Liver (tissue), 9 donors: ENCODE measurements around the gene RELL1. TPM values are rescaled to one million over a fixed set of nuclear protein-coding genes. Genes with fewer than 3 reads are reported as not detected.

Experiments
- DNase-seq: peaks from one replicate; pipeline ENCODE4 v3.0.0-alpha.2; 2017; ENCODE audit warnings: low spot score
- H3K27ac ChIP-seq, 2 donors: one replicate each; pipeline ENCODE4 v1.7.0; 2013; ENCODE audit warnings: inconsistent platforms in 2 of 2, low read length in 2 of 2, control low read depth in 1 of 2, low read depth in 1 of 2, mild to moderate bottlenecking in 1 of 2
- H3K27me3 ChIP-seq, 4 donors: one replicate each; pipeline versions ENCODE4 v1.6.1 to v1.7.0; 2013; ENCODE audit warnings: low read length in 3 of 4, inconsistent platforms in 1 of 4, mild to moderate bottlenecking in 1 of 4, moderate library complexity in 1 of 4; ENCODE audit not compliant: control insufficient read depth in 4 of 4, insufficient read depth in 4 of 4
- H3K36me3 ChIP-seq, 4 donors: one replicate each; pipeline versions ENCODE4 v1.6.1 to v1.7.0; 2013; ENCODE audit warnings: low read length in 3 of 4, mild to moderate bottlenecking in 3 of 4, low read depth in 1 of 4, moderate library complexity in 1 of 4; ENCODE audit not compliant: control insufficient read depth in 4 of 4, insufficient read depth in 3 of 4
- H3K4me1 ChIP-seq, 4 donors: one replicate each; pipeline versions ENCODE4 v1.6.1 to v1.7.0; 2013; ENCODE audit warnings: low read length in 3 of 4, mild to moderate bottlenecking in 3 of 4, moderate library complexity in 1 of 4; ENCODE audit not compliant: control insufficient read depth in 4 of 4, insufficient read depth in 4 of 4
- H3K4me3 ChIP-seq, 3 donors: one replicate each; pipeline versions ENCODE4 v1.6.1 to v1.7.0; 2013; ENCODE audit warnings: low read length in 3 of 3, control low read depth in 1 of 3, low read depth in 1 of 3, mild to moderate bottlenecking in 1 of 3
- H3K9ac ChIP-seq, 2 donors: one replicate each; pipeline ENCODE4 v1.7.0; 2013; ENCODE audit warnings: low read length in 2 of 2, mild to moderate bottlenecking in 2 of 2, moderate library complexity in 2 of 2, control low read depth in 1 of 2, low read depth in 1 of 2
- H3K9me3 ChIP-seq, 4 donors: one replicate each; pipeline versions ENCODE4 v1.6.1 to v1.7.0; 2013; ENCODE audit warnings: low read length in 3 of 4; ENCODE audit not compliant: control insufficient read depth in 4 of 4
- ATF3 ChIP-seq: IDR thresholded peaks from 2 replicates; pipeline ENCODE4 v1.6.1; 2016; ENCODE audit warnings: antibody characterized with exemption
- CTCF ChIP-seq: fragments of 150-350 bp; IDR thresholded peaks from 2 replicates; pipeline ENCODE4 v1.5.1; 2017; ENCODE audit warnings: improper control_type of control experiment, low read depth, low read length; ENCODE audit not compliant: missing input control
- EGR1 ChIP-seq, 2 donors: IDR thresholded peaks; 2 replicates each; pipeline ENCODE4 v1.6.1; 2016 to 2018; ENCODE audit warnings: antibody characterized with exemption in 2 of 2, low read depth in 2 of 2
- FOXA1 ChIP-seq: IDR thresholded peaks from 2 replicates; pipeline ENCODE4 v1.6.1; 2016; ENCODE audit warnings: antibody characterized with exemption
- FOXA2 ChIP-seq: IDR thresholded peaks from 2 replicates; pipeline ENCODE4 v1.6.1; 2016; ENCODE audit warnings: antibody characterized with exemption
- GABPA ChIP-seq, 2 donors: IDR thresholded peaks in 1 of 2; conservative IDR thresholded peaks in 1 of 2; 2 replicates each; pipeline ENCODE4 v1.6.1; 2016; ENCODE audit warnings: antibody characterized with exemption in 2 of 2, mild to moderate bottlenecking in 1 of 2, moderate library complexity in 1 of 2
- HNF4A ChIP-seq, 2 donors: conservative IDR thresholded peaks; 2 replicates each; pipeline ENCODE4 v1.6.1; 2016; ENCODE audit warnings: antibody characterized with exemption in 2 of 2, mild to moderate bottlenecking in 2 of 2
- HNF4G ChIP-seq: IDR thresholded peaks from 2 replicates; pipeline ENCODE4 v1.6.1; 2016; ENCODE audit warnings: antibody characterized with exemption
- JUND ChIP-seq, 2 donors: IDR thresholded peaks; 2 replicates each; pipeline ENCODE4 v1.6.1; 2016; ENCODE audit warnings: antibody characterized with exemption in 2 of 2
- MAX ChIP-seq: IDR thresholded peaks from 2 replicates; pipeline ENCODE4 v1.6.1; 2016; ENCODE audit warnings: antibody characterized with exemption
- NR2F2 ChIP-seq: IDR thresholded peaks from 2 replicates; pipeline ENCODE4 v1.6.1; 2016; ENCODE audit warnings: antibody characterized with exemption
- RAD21 ChIP-seq, 2 donors: IDR thresholded peaks; 2 replicates each; pipeline ENCODE4 v1.6.1; 2016; ENCODE audit warnings: antibody characterized with exemption in 2 of 2, mild to moderate bottlenecking in 2 of 2
- REST ChIP-seq: IDR thresholded peaks from 2 replicates; pipeline ENCODE4 v1.6.1; 2016; ENCODE audit warnings: antibody characterized with exemption, mild to moderate bottlenecking
- RXRA ChIP-seq, 2 donors: IDR thresholded peaks; 2 replicates each; pipeline ENCODE4 v1.6.1; 2017 to 2018; ENCODE audit warnings: antibody characterized with exemption in 2 of 2, mild to moderate bottlenecking in 1 of 2
- SP1 ChIP-seq: IDR thresholded peaks from 2 replicates; pipeline ENCODE4 v1.6.1; 2018; ENCODE audit warnings: antibody characterized with exemption, mild to moderate bottlenecking
- TAF1 ChIP-seq: conservative IDR thresholded peaks from 2 replicates; pipeline ENCODE4 v1.6.1; 2016; ENCODE audit warnings: antibody characterized with exemption, mild to moderate bottlenecking
- YY1 ChIP-seq: IDR thresholded peaks from 2 replicates; pipeline ENCODE4 v1.6.1; 2016; ENCODE audit warnings: antibody characterized with exemption, mild to moderate bottlenecking
- ZBTB33 ChIP-seq: IDR thresholded peaks from 2 replicates; pipeline ENCODE4 v1.6.1; 2016; ENCODE audit warnings: antibody characterized with exemption
- WGBS: extraction: QIAGEN DNeasy Blood & Tissue Kit; methylation state at CpG from one replicate; pipeline ENCODE4 v1.1.7; 2013; 5-methylcytosine and 5-hydroxymethylcytosine counted together
- polyA plus RNA-seq, 2 donors: library from polyadenylated mRNA; stranded (reverse) in 1 of 2; unstranded in 1 of 2; fragments of 200-250 nt in 1 of 2; fragments of >200 nt in 1 of 2; fragmentation: Nextera tagmentation in 1 of 2; extraction: Ambion mirVana in 1 of 2; gene quantifications; one replicate each; pipeline versions ENCODE4 v1.2.1 to v1.2.3, GENCODE V29; 2013 to 2015
- total RNA-seq, 2 donors: library from RNA; depleted of rRNA; stranded (reverse); fragments of >200 nt; gene quantifications; one replicate each; pipeline ENCODE4 v1.2.3, GENCODE V29; 2014
- donor health status: healthy.
- donor health status: healthy.
- donor health status: healthy.
- donor health status: healthy.
- donor health status: healthy.

RELL1 gene
- total and polyA plus RNA-seq, 4 donors, result 1.5 to 16.8 (median 7.3) TPM

GRCh38 chr4:37659696-37660095, 26.5 kb downstream of the RELL1 start:
- H3K27me3 ChIP-seq, result no peaks in the 10 kb centered on the region
- peaks cover 0 to 4% (median 2%) of the 10 kb centered on the region in 4 donors for H3K9me3 ChIP-seq
- no peaks in the 10 kb centered on the region for H3K36me3 ChIP-seq
- H3K4me1 ChIP-seq, result peaks cover 4 to 19% (median 18%) of the 10 kb centered on the region in 4 donors
- TF ChIP-seq YY1 (no peak), ATF3 (no peak), RXRA (IDR thresholded peaks at IDR 0.05) (no peak), RAD21 (IDR thresholded peaks at IDR 0.05) (no peak), FOXA1 (no peak), JUND (IDR thresholded peaks at IDR 0.05) (no peak), GABPA (IDR thresholded peaks at IDR 0.05 in 1 of 2, conservative IDR thresholded peaks at IDR 0.05 in 1 of 2) (no peak), EGR1 (IDR thresholded peaks at IDR 0.05; ENCODE audit: low read depth in 2 of 2) (no peak), HNF4A (conservative IDR thresholded peaks at IDR 0.05) (no peak), FOXA2 (no peak), CTCF (no peak), ZBTB33 (no peak), MAX (no peak), REST (no peak), HNF4G (no peak), NR2F2 (no peak), SP1 (no peak)
- no peak overlapping the region for H3K4me3 ChIP-seq
- no peak overlapping the region for H3K27ac ChIP-seq
- no peak overlapping the region for H3K9ac ChIP-seq
- no peak for DNase-seq
- 87% methylated on average over 3 of the region's 3 CpGs for WGBS

GRCh38 chr4:37656649-37657048, 29.5 kb downstream of the RELL1 start:
- DNase-seq, result no peak
- Histone ChIP-seq H3K4me3 (no peak overlapping the region), H3K9ac (no peak overlapping the region), H3K27ac (no peak overlapping the region), H3K36me3 (no peaks in the 10 kb centered on the region), H3K4me1 (no peaks in the 10 kb centered on the region), H3K9me3 (peaks cover 0 to 4% (median 2%) of the 10 kb centered on the region in 4 donors), H3K27me3 (no peaks in the 10 kb centered on the region)
- 98% methylated on average over 4 of the region's 4 CpGs for WGBS
- TF ChIP-seq GABPA (IDR thresholded peaks at IDR 0.05 in 1 of 2, conservative IDR thresholded peaks at IDR 0.05 in 1 of 2), result no peak
- no peak for TF ChIP-seq ATF3
- no peak for TF ChIP-seq FOXA2
- no peak for TF ChIP-seq HNF4A (conservative IDR thresholded peaks at IDR 0.05)
- TF ChIP-seq TAF1, result no peak
- no peak for TF ChIP-seq RAD21 (IDR thresholded peaks at IDR 0.05)
- no peak for TF ChIP-seq RXRA (IDR thresholded peaks at IDR 0.05)
- no peak for TF ChIP-seq NR2F2
- TF ChIP-seq EGR1 (IDR thresholded peaks at IDR 0.05; ENCODE audit: low read depth in 2 of 2), result no peak
- no peak for TF ChIP-seq JUND (IDR thresholded peaks at IDR 0.05)
- no peak for TF ChIP-seq YY1
- no peak for TF ChIP-seq MAX
